Epithelial cell of esophagus (primary cell): ENCODE results near the gene ARHGAP28.

Experiments
- DNase-seq: peaks from one replicate; pipeline ENCODE4 v3.0.0; 2010; ENCODE audit warnings: low read depth
- H3K4me3 ChIP-seq: 2 replicates; pipeline ENCODE4 v1.5.1; 2011; ENCODE audit warnings: mild to moderate bottlenecking, low read length, control low read depth
- CTCF ChIP-seq: IDR thresholded peaks from 2 replicates; pipeline ENCODE4 v1.5.1; 2011; ENCODE audit warnings: low read depth, mild to moderate bottlenecking, low read length, control low read depth, inconsistent platforms; ENCODE audit not compliant: insufficient read depth; ENCODE audit errors: missing control alignments

Gene ARHGAP28

GRCh38 chr18:6722690-6723089 is 6.8 kb upstream of the ARHGAP28 start:
- no peak for DNase-seq
- H3K4me3 ChIP-seq, result no peak overlapping the region
- TF ChIP-seq CTCF, result no peak

- DNase-seq, result no peak
- TF ChIP-seq CTCF, result no peak
- no peak overlapping the region for H3K4me3 ChIP-seq
Measured at GRCh38 chr18:6724331-6724730, 5.2 kb upstream of the ARHGAP28 start.

GRCh38 chr18:6728331-6728730 is 1.2 kb upstream of the ARHGAP28 start:
- no peak overlapping the region for H3K4me3 ChIP-seq
- TF ChIP-seq CTCF, result no peak
- DNase-seq, result no peak

GRCh38 chr18:6728809-6729246 is 688 bp upstream of the ARHGAP28 start:
- H3K4me3 ChIP-seq, result peak overlapping the region; percentile 52
- DNase-seq, result no peak
- no peak for TF ChIP-seq CTCF

GRCh38 chr18:6730416-6731221 is 1.1 kb downstream of the ARHGAP28 start:
- H3K4me3 ChIP-seq, result no peak overlapping the region
- no peak for TF ChIP-seq CTCF
- no peak for DNase-seq

GRCh38 chr18:6731222-6731596 is 1.7 kb downstream of the ARHGAP28 start:
- DNase-seq, result peak; percentile 23
- H3K4me3 ChIP-seq, result no peak overlapping the region
- no peak for TF ChIP-seq CTCF

- H3K4me3 ChIP-seq, result no peak overlapping the region
- no peak for DNase-seq
- TF ChIP-seq CTCF, result no peak
Measured at GRCh38 chr18:6732952-6733351, 3.4 kb downstream of the ARHGAP28 start.
